LNCaP clone FGC (cell line): Measurements from ENCODE around the gene SRMS.

Experiments used
- DNase-seq: peaks from one replicate; pipeline ENCODE4 v3.0.0-alpha.2; 2011; ENCODE audit warnings: low read depth
- H3K4me3 ChIP-seq: 2 replicates; pipeline ENCODE4 v1.5.1; 2011; ENCODE audit warnings: mild to moderate bottlenecking, low read depth, low read length, control low read depth
- TF ChIP-seq, protein P1 (sequence below): IDR thresholded peaks from 2 replicates; pipeline ENCODE4 v1.5.1; 2012; ENCODE audit warnings: mild to moderate bottlenecking; ENCODE audit not compliant: control insufficient read depth, insufficient read depth; ENCODE audit errors: extremely low read depth

Gene SRMS

DNA sequence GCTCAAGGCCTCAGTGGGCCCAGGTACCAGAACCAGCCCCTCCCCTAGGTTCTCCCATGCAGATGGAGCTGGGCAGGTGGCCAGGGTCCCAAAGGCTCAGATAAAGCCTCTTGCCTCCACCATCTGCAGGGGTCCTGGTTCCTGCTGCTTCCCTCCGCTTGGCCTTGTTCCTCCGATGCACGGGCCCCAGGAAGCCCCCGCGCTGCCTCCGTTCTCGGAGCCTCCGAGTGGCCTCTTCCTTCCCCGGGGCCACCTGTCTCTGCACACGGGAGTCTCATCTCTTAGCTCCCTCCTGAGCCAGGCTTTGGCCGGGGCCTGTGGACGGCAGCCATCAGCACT, 8.5 kb downstream of the SRMS start:
- H3K4me3 ChIP-seq: peak overlapping the region; percentile 51
- TF ChIP-seq, protein P1, sequence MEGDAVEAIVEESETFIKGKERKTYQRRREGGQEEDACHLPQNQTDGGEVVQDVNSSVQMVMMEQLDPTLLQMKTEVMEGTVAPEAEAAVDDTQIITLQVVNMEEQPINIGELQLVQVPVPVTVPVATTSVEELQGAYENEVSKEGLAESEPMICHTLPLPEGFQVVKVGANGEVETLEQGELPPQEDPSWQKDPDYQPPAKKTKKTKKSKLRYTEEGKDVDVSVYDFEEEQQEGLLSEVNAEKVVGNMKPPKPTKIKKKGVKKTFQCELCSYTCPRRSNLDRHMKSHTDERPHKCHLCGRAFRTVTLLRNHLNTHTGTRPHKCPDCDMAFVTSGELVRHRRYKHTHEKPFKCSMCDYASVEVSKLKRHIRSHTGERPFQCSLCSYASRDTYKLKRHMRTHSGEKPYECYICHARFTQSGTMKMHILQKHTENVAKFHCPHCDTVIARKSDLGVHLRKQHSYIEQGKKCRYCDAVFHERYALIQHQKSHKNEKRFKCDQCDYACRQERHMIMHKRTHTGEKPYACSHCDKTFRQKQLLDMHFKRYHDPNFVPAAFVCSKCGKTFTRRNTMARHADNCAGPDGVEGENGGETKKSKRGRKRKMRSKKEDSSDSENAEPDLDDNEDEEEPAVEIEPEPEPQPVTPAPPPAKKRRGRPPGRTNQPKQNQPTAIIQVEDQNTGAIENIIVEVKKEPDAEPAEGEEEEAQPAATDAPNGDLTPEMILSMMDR: no peak

DNA sequence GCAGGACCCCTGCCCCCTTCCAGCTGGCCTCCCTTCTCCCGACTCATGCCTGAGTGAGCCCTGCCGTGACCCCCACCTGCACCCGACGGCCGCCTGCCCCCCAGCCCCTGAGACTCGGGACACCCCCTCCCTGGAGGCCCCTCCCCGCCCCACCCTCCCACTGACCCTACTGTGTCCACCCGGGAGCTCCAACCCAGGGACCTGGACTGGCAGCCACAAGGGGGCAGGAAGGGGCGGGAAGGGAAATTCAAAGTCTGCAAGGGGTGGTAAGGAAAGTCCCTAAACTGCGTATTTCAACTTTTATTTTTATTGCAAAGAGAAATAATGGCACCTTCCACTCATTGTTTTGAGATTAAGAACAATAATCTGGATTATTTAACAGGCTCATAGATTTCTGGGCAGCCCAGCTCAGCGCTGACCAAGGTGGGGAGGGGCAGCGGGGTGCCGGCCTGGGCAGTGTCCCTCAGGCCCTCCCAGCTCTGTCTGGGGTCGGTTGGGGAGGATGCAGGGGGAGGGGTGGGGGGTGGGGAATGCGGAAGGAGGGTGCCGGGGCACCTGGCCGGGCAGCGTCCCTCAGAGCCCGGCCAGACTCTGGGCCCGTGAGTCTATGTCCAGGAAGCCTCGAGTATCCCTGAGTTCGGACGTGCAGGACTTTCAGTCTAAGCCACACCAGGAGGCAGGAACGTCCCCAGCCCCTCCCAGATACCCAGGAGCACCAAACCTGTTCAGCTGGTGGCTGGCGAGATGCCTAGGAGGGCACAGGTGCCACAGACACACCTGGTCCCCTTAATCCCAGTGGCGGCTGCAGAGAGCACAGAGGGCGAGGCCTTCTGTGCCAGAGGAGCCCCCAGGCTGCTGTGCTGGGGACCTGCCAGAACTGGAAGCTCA, 9.1 kb downstream of the SRMS start:
- peak overlapping the region; percentile 51 for H3K4me3 ChIP-seq
- peak; percentile 92 for DNase-seq
- TF ChIP-seq, protein P1: peak; percentile 27; the same call in 1 of the 2 replicates

More for the DNA sequence above, 8.5 kb downstream of the SRMS start:
- DNase-seq: no peak

DNA sequence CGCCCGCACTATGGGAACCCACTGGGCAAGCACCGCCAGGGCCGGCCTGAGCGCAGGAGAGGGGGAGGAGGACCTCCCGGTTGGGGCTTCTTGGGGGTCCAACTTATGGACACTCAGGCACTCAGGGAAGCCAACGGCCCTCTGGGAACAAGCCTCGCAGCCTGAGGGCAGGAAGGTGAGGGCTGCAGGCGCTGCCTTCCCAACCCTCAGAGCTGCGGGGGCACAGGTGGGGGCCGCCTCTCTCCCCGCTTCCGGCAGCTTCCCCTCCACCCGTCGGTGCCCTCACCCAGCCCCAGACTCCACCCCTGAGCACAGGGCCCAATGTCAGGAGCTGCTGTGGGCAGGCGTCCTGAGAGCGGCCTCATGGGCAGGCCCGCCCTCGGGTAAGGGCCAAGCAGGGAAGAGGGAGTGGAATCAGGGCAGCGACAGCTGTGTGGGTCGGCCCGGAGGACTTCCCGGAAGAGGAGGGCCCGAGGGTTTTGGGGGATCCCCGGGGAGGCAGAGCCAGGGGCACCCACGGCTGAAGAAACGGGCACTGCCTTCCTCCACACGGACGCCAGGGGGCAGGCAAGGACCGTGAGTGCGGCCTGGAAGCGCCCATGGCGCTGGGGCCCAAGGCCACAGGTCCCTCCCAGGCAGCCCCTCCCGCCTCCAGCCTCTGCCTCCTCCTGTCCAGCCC, 9.9 kb downstream of the SRMS start:
- H3K4me3 ChIP-seq: peak overlapping the region; percentile 51
- TF ChIP-seq, protein P1: peak; percentile 93

DNA sequence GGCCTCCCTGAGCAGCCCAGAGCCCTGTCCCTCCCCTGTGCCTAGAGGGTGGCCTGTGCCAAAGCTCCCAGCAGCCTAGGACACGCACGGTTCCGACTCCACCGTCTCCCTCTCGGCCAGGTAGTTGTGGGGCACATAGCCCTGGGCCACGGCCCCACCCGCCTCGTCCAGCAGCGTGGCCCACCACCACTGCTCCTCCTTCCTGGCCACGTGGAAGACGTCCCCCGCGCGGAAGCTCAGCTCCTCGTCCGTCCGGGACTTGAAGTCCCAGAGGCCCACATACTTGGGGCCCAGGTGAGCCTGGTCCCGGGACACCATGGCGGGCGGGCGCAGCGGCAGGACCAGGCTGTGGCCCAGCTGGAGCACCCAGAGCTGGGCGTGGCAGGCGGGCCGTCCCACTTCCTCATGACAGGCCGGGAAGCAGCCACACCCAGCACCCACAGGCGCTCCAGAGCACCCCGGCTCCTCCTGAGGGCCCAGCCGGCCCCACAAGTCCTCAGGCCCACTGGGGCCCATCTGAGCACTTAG, 10.5 kb downstream of the SRMS start, which contains the start of gene PTK6:
PTK6 (minus strand) TSS at position 380 of the 528 bp plus-strand sequence; CDS start at position 318, 62 bp downstream.
- DNase-seq: no peak
- TF ChIP-seq, protein P1: no peak
- H3K4me3 ChIP-seq: peak within 1 kb of the TSS; percentile 51

More for the DNA sequence above, 9.9 kb downstream of the SRMS start:
- peak; percentile 91 for DNase-seq

DNA sequence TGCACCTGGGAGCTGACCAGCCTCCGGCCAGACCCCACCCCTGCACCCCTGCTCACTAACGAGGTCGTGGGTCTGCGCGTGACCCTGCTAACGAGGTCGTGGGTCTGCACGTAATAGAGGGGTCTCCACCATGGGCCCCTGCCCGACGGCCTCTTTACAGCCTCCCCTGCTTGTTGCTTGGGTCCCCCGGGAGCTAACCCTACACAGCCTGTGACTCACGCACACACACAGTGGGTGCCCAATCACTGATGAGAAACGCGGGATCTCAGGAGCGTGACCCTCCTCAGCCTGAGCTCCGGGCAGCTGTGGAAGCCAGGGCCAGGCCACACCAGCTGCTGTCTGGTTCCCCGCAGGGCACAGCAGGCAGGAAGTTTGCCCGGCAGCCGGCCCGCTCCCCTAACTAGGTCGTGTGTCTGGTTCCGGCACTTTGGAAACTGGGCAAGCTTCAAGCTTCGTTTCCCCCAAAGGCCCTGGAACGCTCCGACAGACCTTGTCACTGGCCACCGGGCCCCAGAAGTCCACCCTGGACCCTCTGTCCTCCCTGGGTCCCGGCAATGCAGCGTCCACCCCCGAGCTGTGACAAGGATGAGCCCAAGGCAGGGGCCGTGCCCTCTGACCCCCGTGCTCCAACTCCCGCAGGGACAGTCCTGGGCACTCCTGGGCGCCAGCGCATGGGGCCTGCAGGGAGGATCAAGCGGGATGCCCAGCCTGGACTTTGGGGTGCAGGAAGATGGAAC, 11.1 kb downstream of the SRMS start:
- peak overlapping the region; percentile 51 for H3K4me3 ChIP-seq
- peak; percentile 19 for DNase-seq
- TF ChIP-seq, protein P1: no peak

DNA sequence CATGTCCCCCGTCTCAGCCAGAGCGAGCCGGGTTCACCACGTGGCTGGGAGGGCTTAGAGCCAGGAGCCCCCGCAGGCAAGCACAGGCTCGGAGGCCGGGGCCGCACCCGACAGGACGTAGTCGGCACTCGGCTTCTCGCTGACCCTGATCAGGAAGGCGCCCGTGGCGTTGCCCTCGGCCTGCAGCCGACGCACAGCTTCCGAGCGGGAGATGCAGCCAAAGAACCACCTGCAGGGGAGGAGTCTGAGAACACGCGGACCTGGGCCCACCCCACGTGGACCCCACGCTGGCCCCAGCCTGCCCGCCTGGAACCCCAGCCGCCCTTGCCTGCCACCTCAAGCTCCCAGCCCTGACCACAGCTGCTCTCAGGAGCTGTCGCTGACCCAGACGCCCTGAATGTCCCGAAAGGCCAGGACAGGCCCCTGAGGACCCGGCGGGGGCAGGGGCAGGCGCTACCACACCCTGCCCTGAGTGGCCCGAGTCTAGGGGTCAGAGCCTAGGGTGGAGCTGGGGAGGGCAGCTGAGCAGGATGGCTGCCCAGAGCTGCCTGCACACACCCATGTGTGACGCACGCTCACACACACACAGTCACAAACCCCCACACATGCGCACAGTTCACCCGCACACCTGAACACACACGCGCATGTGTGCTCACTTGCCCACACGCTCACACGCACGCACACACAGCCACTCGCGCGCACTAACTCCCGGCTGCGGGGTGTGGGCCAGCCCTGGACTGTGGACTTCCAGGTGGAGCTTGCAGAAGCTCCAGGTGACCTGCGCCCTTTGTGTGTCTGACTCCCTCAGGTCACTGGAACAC, 12.5 kb downstream of the SRMS start:
- TF ChIP-seq, protein P1: no peak
- H3K4me3 ChIP-seq: no peak overlapping the region
- no peak for DNase-seq
